ENCODE data around the gene CPSF6.
A peak's percentile ranks its signal among the peaks of the same experiment; 100 is the strongest.

The CPSF6 gene

DNA sequence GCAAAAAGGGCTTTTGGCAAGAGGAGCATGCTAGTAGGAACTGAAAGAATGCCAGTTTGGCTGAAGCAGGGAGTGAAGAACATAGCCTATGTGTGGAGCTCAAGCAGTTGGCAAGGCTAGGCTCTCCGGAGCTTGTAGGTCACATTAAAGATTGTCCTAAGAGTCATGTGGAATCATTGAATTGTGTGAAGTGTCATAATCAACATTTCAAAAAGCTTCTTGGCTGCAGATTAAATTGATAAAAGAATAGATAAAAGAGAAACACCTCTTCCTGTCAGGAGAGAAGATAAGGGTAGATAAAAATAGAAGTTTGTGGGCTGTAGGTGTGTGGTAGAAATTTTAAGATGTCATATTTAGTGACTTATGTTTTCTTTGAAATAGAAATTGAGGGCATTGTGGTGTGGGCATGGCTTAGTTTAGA is 36.1 kb downstream of the CPSF6 start:
- no peak overlapping the region for H3K4me3 ChIP-seq (ENCODE audit: low read length)
- DNase-seq (ENCODE audit: low read depth), result no peak
- TF ChIP-seq, protein P1, sequence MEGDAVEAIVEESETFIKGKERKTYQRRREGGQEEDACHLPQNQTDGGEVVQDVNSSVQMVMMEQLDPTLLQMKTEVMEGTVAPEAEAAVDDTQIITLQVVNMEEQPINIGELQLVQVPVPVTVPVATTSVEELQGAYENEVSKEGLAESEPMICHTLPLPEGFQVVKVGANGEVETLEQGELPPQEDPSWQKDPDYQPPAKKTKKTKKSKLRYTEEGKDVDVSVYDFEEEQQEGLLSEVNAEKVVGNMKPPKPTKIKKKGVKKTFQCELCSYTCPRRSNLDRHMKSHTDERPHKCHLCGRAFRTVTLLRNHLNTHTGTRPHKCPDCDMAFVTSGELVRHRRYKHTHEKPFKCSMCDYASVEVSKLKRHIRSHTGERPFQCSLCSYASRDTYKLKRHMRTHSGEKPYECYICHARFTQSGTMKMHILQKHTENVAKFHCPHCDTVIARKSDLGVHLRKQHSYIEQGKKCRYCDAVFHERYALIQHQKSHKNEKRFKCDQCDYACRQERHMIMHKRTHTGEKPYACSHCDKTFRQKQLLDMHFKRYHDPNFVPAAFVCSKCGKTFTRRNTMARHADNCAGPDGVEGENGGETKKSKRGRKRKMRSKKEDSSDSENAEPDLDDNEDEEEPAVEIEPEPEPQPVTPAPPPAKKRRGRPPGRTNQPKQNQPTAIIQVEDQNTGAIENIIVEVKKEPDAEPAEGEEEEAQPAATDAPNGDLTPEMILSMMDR (IDR thresholded peaks at IDR 0.05; ENCODE audit: insufficient read depth, low read depth, low read length, missing control alignments), result no peak

DNA sequence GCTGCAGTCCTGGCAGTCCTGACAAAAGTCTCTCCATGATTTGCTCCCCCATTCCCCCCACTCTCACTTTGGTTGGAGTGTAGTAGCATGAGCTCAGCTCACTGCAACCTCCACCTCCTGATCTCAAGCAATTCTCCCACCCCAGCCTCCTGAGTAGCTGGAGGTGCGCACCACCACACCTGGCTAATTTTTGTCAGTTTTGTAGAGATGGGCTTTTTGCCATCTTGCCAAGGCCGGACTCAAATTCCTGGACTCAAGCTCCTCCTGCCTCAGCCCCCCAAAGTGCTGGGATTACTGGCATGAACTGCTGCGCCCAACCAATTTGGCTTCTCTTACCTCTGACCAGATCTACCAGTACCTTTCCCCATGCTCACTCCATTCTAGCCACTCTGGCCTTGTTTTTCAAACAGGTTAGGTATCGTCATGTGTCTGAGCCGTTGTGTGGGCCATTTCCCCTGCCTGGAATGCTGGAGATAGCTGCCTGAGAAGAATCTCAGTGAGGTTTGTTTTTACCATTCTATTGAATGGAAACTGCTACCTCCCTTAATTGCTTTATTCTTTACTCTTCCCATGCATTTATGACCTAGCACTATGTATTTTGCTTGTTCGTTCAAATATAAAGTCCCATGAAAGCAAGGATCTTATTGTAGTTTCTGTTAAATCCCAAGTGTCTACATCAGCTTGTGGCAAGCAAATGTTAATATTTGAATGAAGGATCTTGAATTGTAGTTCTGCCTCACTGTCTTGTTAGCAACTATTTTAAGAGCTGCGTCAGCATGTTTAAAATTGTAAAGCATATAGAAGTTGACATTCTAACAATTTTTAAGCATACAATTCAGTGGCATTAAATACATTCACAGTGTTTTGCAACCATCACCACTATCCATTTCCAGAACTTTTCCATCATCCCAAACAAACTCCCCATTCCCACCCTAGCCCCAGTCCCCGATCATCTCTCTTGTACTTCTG is 39.7 kb downstream of the CPSF6 start:
- no peak overlapping the region for H3K4me3 ChIP-seq (ENCODE audit: low read length)
- no peak for DNase-seq (ENCODE audit: low read depth)
- TF ChIP-seq, protein P1 (IDR thresholded peaks at IDR 0.05; ENCODE audit: insufficient read depth, low read depth, low read length, missing control alignments), result no peak

DNA sequence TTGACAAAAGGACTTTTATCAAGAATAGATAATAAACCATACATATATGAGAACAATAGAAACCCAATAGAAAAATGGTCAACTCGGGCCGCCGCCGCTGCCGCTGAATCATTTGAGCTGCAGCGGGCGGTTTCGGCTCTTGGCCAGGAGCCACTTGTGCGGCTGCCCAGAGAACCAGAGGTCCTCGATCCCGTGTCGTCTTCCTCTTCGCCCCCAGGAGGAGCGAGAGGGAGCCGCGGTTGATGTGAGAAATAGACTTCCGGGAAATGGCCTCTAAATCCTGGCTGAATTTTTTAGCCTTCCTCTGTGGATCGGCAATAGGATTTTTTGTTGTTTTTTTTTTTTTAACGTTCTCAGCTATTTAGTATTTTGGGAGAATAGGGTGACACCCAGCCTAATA is 44.8 kb downstream of the CPSF6 start:
- DNase-seq (ENCODE audit: low read depth), result peak; percentile 54
- TF ChIP-seq, protein P1 (IDR thresholded peaks at IDR 0.05; ENCODE audit: insufficient read depth, low read depth, low read length, missing control alignments), result peak; percentile 17

GRCh38 chr12:69287556-69287955 is 48.2 kb downstream of the CPSF6 start:
- no peak for DNase-seq (ENCODE audit: low read depth)
- TF ChIP-seq, protein P1 (IDR thresholded peaks at IDR 0.05; ENCODE audit: insufficient read depth, low read depth, low read length, missing control alignments), result no peak
- no peak overlapping the region for H3K4me3 ChIP-seq (ENCODE audit: low read length)

More for the DNA sequence above, 44.8 kb downstream of the CPSF6 start:
- H3K4me3 ChIP-seq (ENCODE audit: low read length), result peak overlapping the region; percentile 6

DNA sequence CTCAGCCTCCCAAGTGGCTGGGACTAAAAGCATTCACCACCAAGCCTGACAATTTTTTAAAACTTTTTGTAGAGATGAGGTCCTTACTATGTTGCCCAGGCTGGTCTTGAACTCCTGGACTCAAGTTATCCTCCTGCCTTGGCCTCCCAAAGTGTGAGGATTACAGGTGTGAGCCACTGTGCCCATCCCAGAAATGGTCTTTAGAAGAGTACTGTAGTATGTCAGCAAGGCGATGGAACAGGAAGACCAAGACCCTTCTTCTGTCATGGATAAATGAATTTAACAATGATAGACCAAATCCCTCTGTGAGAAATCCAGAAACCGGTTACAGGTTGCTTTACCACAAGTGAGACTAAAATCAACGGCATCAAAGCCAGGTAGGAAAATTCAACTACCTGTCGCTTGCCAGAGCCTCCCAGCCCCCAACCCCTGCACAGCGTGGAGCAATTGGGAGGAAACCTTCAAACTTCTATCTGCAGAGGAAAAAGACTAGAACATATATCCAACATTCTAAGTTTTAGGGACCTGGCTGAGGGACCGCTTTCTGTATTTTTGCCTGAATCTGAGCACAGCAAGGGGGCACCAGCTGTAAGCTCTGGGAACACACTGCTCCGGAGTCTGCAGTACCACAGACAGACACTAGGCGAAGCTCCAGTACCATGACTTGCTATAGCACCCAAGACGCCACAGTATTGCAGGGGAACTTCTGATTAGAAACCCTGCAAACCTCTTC is 51.3 kb downstream of the CPSF6 start:
- no peak overlapping the region for H3K4me3 ChIP-seq (ENCODE audit: low read length)
- DNase-seq (ENCODE audit: low read depth), result peak; percentile 86
- TF ChIP-seq, protein P1 (IDR thresholded peaks at IDR 0.05; ENCODE audit: insufficient read depth, low read depth, low read length, missing control alignments), result peak; percentile 100

DNA sequence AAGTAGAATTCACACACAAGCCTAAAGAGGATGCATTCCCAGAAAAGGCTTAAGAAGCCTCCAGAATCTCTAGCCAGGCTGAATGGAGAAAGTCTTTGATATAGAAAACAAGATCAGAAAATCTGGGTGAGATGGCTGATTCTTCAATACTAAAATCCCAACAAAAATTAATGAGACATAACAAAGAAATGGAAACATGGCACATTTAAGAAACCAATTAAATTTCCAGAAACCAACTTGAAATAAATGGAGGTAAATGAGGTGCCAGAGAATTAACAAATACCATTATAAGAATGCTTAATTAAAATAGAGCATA is 51.9 kb downstream of the CPSF6 start:
- no peak for DNase-seq (ENCODE audit: low read depth)
- no peak overlapping the region for H3K4me3 ChIP-seq (ENCODE audit: low read length)
- TF ChIP-seq, protein P1 (IDR thresholded peaks at IDR 0.05; ENCODE audit: insufficient read depth, low read depth, low read length, missing control alignments), result no peak
